ENCODE data around the gene PRKCZ.

The PRKCZ gene

GRCh38 chr1:2125350-2126211 lies 75.4 kb downstream of the PRKCZ start:
- no peak overlapping the region for H3K27ac ChIP-seq
- H3K4me3 ChIP-seq (ENCODE audit: low read depth in 1 of 2, low read length in 1 of 2): no peak overlapping the region
- H3K9me3 ChIP-seq: no peaks in the 10 kb centered on the region
- no peaks in the 10 kb centered on the region for H3K36me3 ChIP-seq
- H3K4me1 ChIP-seq (ENCODE audit: control insufficient read depth in 1 of 2, insufficient read depth in 1 of 2, low read depth in 1 of 2, low read length in 1 of 2): peaks cover 5 to 12% of the 10 kb centered on the region in 2 experiments
- H3K27me3 ChIP-seq: peaks cover 22% of the 10 kb centered on the region
- TF ChIP-seq CTCF (IDR thresholded peaks at IDR 0.05): no peak

GRCh38 chr1:2126331-2127186 lies 76.3 kb downstream of the PRKCZ start:
- peak overlapping the region; percentile 25 for H3K27ac ChIP-seq
- no peak overlapping the region for H3K4me3 ChIP-seq (ENCODE audit: low read depth in 1 of 2, low read length in 1 of 2)
- H3K9me3 ChIP-seq: no peaks in the 10 kb centered on the region
- peaks cover 22% of the 10 kb centered on the region for H3K27me3 ChIP-seq
- no peaks in the 10 kb centered on the region for H3K36me3 ChIP-seq
- peaks cover 5 to 12% of the 10 kb centered on the region in 2 experiments for H3K4me1 ChIP-seq (ENCODE audit: control insufficient read depth in 1 of 2, insufficient read depth in 1 of 2, low read depth in 1 of 2, low read length in 1 of 2)
- no peak for TF ChIP-seq CTCF (IDR thresholded peaks at IDR 0.05)

GRCh38 chr1:2127187-2128145 lies 77.3 kb downstream of the PRKCZ start:
- Histone ChIP-seq H3K36me3 (no peaks in the 10 kb centered on the region), H3K27me3 (peaks cover 22% of the 10 kb centered on the region), H3K4me1 (ENCODE audit: control insufficient read depth in 1 of 2, insufficient read depth in 1 of 2, low read depth in 1 of 2, low read length in 1 of 2) (peaks cover 8 to 16% of the 10 kb centered on the region in 2 experiments), H3K4me3 (ENCODE audit: low read depth in 1 of 2, low read length in 1 of 2) (peak overlapping the region in 1 of 2 experiments; percentile 18), H3K27ac (peak overlapping the region; percentile 25), H3K9me3 (no peaks in the 10 kb centered on the region)
- TF ChIP-seq CTCF (IDR thresholded peaks at IDR 0.05): no peak

- no peak for TF ChIP-seq CTCF (IDR thresholded peaks at IDR 0.05)
- Histone ChIP-seq H3K36me3 (no peaks in the 10 kb centered on the region), H3K4me1 (ENCODE audit: control insufficient read depth in 1 of 2, insufficient read depth in 1 of 2, low read depth in 1 of 2, low read length in 1 of 2) (peaks cover 14 to 23% of the 10 kb centered on the region in 2 experiments), H3K27ac (no peak overlapping the region), H3K9me3 (no peaks in the 10 kb centered on the region), H3K4me3 (ENCODE audit: low read depth in 1 of 2, low read length in 1 of 2) (no peak overlapping the region), H3K27me3 (peaks cover 22% of the 10 kb centered on the region)
Observed at GRCh38 chr1:2128189-2128901, 78.1 kb downstream of the PRKCZ start.
